Aorta (tissue), 5 donors: ENCODE measurements around the gene HS6ST3. TPM values are rescaled to one million over a fixed set of nuclear protein-coding genes. Genes with fewer than 3 reads are reported as not detected.

Source experiments
- ATAC-seq: fragments of 200-7000 bp; cut with Tn5 transposase; one replicate; pipeline ENCODE4 v1.9.1; 2022; ENCODE audit warnings: moderate library complexity; ENCODE audit not compliant: low FRiP score
- DNase-seq, 2 donors: peaks; one replicate each; pipeline ENCODE4 v3.0.0-alpha.2; 2020
- H3K27ac ChIP-seq, 2 donors: one replicate each; pipeline ENCODE4 v1.5.1; 2013; ENCODE audit warnings: low read length in 2 of 2, mild to moderate bottlenecking in 2 of 2, moderate library complexity in 2 of 2, control low read depth in 1 of 2, inconsistent platforms in 1 of 2, low read depth in 1 of 2
- H3K27me3 ChIP-seq, 2 donors: one replicate each; pipeline ENCODE4 v1.6.1; 2013; ENCODE audit warnings: control low read depth in 1 of 2, low read length in 1 of 2, mild to moderate bottlenecking in 1 of 2, moderate library complexity in 1 of 2; ENCODE audit not compliant: insufficient read depth in 2 of 2, control insufficient read depth in 1 of 2
- H3K36me3 ChIP-seq, 2 donors: one replicate each; pipeline ENCODE4 v1.6.1; 2013; ENCODE audit warnings: control low read depth in 1 of 2, low read length in 1 of 2, mild to moderate bottlenecking in 1 of 2; ENCODE audit not compliant: insufficient read depth in 2 of 2, control insufficient read depth in 1 of 2
- H3K4me1 ChIP-seq, 2 donors: one replicate each; pipeline ENCODE4 v1.6.1; 2013; ENCODE audit warnings: low read length in 2 of 2, control low read depth in 1 of 2, mild to moderate bottlenecking in 1 of 2, moderate library complexity in 1 of 2; ENCODE audit not compliant: insufficient read depth in 2 of 2, control insufficient read depth in 1 of 2
- H3K4me3 ChIP-seq, 2 donors: one replicate each; pipeline ENCODE4 v1.5.1; 2013; ENCODE audit warnings: low read length in 2 of 2, control low read depth in 1 of 2, mild to moderate bottlenecking in 1 of 2
- H3K9me3 ChIP-seq: one replicate; pipeline ENCODE4 v1.6.1; 2013; ENCODE audit warnings: mild to moderate bottlenecking, low read length; ENCODE audit not compliant: control insufficient read depth
- WGBS, 2 donors: extraction: QIAGEN DNeasy Blood & Tissue Kit; methylation state at CpG; one replicate each; pipeline ENCODE4 v1.1.7; 2013; 5-methylcytosine and 5-hydroxymethylcytosine counted together
- intact Hi-C, 2 donors: fragments of 100-400 bp; cut with DNase I; formaldehyde crosslinking; loops; one replicate each; pipeline versions ENCODE4 v1.14.2 to v1.15.0; 2022
- polyA plus RNA-seq, 2 donors: library from polyadenylated mRNA; stranded (reverse); fragments of 200-250 nt; gene quantifications; one replicate each; pipeline ENCODE4 v1.2.3, GENCODE V29; 2013
- total RNA-seq, 2 donors: library from RNA; stranded (reverse); fragmentation: NEBNext Ultra II Directional; extraction: Animal tissue kit (Norgen Biotek cat#: 25700); gene quantifications; one replicate each; pipeline ENCODE4 v1.2.1, GENCODE V29; 2021
- donor health status: healthy with polysubstance abuse.
- donor health status: Bipolar disorder and iron deficiency.
- donor health status: DM: no; HTN: no; CAD: no.
- donor health status: DM: no; HTN: no; CAD: no.
- donor health status: DM: yes; HTN: yes; CAD: no.

The HS6ST3 gene
- total and polyA plus RNA-seq, 4 donors = under 0.01 to 4.9 (median 0.34) TPM

DNA sequence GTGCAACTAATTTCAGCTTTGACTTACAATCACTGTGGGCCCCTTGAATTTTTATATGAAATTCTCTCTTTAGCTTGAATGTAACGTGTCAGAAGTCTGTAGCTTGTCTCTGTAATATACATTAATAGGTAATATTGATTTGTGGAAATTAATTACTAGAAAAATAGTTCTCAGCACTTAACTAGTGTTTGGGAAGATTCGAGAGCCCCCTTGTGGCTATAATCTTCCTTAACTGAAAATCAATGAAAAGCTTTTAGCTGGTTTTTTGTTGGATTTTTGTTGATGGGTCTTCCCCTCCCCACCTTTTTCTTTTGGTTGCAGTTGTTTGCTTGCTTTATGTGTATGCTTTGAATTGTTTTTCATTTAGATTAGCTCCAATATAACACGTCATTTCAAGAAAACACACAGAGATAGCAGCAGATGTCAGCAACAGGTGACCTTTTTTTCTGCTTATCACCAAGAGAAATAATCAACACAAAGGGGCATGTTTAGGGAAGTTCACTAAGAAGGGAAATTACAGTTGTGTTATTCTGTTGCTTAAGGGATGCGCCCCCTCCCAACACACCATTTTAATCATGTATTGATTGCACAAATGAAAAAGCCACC lies 727.5 kb downstream of the HS6ST3 start:
- 22 to 32% methylated on average over 4 of the region's 4 CpGs for WGBS, 2 donors
- no peak for ATAC-seq

DNA sequence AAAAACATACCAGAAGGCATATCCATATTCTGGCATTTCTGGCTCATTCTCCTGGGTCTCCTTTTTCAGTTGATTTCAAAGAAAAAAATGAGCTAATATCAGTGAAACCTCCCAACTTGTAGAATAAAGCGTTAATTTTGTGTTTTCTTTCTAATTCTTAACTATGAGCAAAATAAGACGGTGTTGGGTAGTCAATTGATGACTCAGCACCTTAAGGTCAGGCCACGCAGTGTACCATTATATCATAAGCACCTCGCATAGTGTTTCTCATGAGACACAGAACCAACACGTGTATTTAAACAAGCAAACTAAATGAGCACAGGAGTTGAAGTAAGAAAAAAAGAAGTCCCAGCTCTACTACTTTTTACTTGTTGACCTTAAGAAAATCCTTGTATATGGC lies 729.5 kb downstream of the HS6ST3 start:
- Histone ChIP-seq H3K27me3 (no peaks in the 10 kb centered on the region), H3K4me1 (peaks cover 14% of the 10 kb centered on the region in 2 donors), H3K36me3 (no peaks in the 10 kb centered on the region), H3K4me3 (no peak overlapping the region), H3K9me3 (no peaks in the 10 kb centered on the region), H3K27ac (no peak overlapping the region)
- intact Hi-C loops = loop anchor here (5.0 kb wide), 2 partner anchors 37 to 797 kb away; no protein-coding TSS in a partner anchor
- 85 to 95% methylated on average over 5 of the region's 5 CpGs for WGBS, 2 donors
- ATAC-seq = no peak
- DNase-seq = no peak

More for the DNA sequence above, 727.5 kb downstream of the HS6ST3 start:
- H3K27ac ChIP-seq = no peak overlapping the region
- no peaks in the 10 kb centered on the region for H3K36me3 ChIP-seq
- DNase-seq = no peak
- peaks cover 17 to 19% of the 10 kb centered on the region in 2 donors for H3K4me1 ChIP-seq
- H3K9me3 ChIP-seq = no peaks in the 10 kb centered on the region
- H3K27me3 ChIP-seq = no peaks in the 10 kb centered on the region
- no peak overlapping the region for H3K4me3 ChIP-seq
- intact Hi-C loops = loop anchor here (5.0 kb wide), 2 partner anchors 35 to 795 kb away; no protein-coding TSS in a partner anchor

DNA sequence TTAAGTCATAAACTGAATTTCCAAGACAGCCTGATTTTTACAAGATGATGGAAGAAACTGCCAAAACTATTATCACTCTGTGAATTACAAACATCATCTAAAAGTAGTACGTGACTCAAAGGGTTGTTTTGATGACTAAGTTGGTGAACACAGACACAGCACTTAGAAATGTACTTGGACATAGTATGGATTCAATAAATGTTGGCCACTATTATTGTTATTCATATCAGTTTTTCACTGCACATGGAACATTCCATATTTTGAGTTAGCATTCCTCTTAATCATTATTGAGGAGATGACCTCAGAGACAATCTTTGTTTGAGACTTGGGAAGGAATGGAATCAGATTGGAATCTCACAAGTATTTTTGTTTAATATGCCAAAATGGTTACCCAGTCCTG lies 731.5 kb downstream of the HS6ST3 start:
- no peaks in the 10 kb centered on the region for H3K27me3 ChIP-seq
- no peak for ATAC-seq
- H3K4me3 ChIP-seq = no peak overlapping the region
- H3K9me3 ChIP-seq = no peaks in the 10 kb centered on the region
- intact Hi-C loops = no loop called here
- H3K4me1 ChIP-seq = peaks cover 5 to 6% of the 10 kb centered on the region in 2 donors
- DNase-seq = no peak
- no peak overlapping the region for H3K27ac ChIP-seq
- WGBS, 2 donors = 10% methylated on average over 1 of the region's 1 CpG
- H3K36me3 ChIP-seq = no peaks in the 10 kb centered on the region

DNA sequence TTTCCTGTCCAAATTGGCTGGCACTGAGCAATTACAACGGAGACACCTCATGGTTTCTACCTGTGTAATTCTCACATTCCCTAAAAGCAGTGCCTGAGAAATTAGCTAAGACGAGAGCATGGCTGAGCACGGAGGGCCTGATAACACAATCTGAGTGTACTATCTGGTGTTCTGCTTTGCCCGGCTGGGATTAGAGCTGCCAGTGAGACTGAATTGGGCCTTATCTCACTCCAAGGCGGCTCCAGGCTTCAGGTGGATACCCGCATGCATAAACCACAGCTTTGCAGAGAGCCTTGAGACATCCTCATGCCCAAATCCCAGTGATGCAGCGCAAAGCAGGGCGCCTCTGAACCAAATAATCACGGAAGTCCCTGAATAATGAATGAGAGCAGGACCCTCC lies 732.1 kb downstream of the HS6ST3 start:
- DNase-seq = no peak
- intact Hi-C loops = no loop called here
- 70 to 72% methylated on average over 9 of the region's 9 CpGs for WGBS, 2 donors
- H3K4me1 ChIP-seq = peaks cover 5 to 6% of the 10 kb centered on the region in 2 donors
- H3K27ac ChIP-seq = no peak overlapping the region
- no peaks in the 10 kb centered on the region for H3K27me3 ChIP-seq
- H3K9me3 ChIP-seq = no peaks in the 10 kb centered on the region
- ATAC-seq = no peak
- no peak overlapping the region for H3K4me3 ChIP-seq
- H3K36me3 ChIP-seq = no peaks in the 10 kb centered on the region

DNA sequence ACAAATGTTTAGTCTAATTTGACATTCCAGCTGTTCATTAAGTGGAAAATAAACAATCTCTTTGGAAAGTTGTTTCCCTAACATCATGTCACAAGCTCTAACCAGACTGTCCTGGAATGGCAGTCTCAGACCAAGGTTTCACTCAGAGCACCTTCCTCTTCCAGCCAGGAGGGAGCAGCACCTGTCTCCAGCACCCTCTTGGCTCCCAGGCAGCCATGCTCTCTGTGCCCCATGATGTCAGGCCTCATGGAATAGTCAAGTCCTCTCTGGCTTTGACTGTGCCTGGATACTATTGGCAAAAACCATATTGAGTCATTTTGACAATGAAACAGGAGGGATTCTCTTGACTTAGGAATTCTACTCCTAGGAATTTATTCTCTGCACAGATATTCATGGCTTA lies 733.0 kb downstream of the HS6ST3 start:
- DNase-seq = no peak
- Histone ChIP-seq H3K4me3 (no peak overlapping the region), H3K36me3 (no peaks in the 10 kb centered on the region), H3K9me3 (no peaks in the 10 kb centered on the region), H3K27ac (no peak overlapping the region), H3K27me3 (no peaks in the 10 kb centered on the region), H3K4me1 (peaks cover 5 to 6% of the 10 kb centered on the region in 2 donors)
- intact Hi-C loops = no loop called here
- no peak for ATAC-seq

DNA sequence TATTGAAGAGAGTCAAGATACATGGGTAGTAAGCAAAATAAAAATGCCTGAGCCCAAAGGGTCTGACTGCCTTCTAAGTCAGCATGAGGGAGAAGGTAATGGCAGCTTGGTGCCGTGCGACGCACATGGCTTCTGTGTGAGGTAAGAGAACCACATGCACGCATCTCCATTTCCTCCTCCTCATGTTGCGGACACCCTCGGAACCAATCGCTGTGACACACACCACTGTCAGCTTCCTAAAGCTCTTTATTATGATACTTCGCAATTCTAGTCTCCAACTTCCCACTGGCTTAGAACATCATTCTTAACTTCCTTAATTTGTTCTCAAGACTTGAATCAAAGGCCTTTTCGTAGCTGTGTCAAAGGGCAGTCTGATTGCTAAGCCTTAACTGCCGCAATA lies 734.2 kb downstream of the HS6ST3 start:
- Histone ChIP-seq H3K36me3 (no peaks in the 10 kb centered on the region), H3K27me3 (no peaks in the 10 kb centered on the region), H3K27ac (no peak overlapping the region), H3K4me1 (peaks cover 5 to 6% of the 10 kb centered on the region in 2 donors), H3K9me3 (no peaks in the 10 kb centered on the region), H3K4me3 (no peak overlapping the region)
- intact Hi-C loops = no loop called here
- DNase-seq = no peak
- WGBS, 2 donors = 91 to 94% methylated on average over 10 of the region's 10 CpGs
- no peak for ATAC-seq

DNA sequence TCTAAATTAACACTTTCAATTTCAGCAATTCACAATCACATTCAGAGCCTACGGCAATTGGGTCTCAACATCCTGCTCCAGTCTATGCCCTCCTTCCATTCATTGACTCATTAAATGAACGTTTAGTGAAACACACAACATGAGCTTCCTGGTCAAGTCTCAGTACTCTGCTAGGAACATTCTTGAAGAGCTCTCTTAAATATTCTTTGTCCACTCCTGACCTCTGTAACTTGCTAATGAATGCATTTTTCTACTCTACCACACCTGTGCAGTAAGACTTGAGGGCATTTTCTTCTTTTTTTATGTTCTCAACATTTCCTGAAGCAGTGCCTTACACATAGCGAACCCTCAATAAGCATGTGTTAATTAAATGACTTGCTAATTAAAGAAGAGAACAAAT lies 735.7 kb downstream of the HS6ST3 start:
- Histone ChIP-seq H3K36me3 (no peaks in the 10 kb centered on the region), H3K27me3 (no peaks in the 10 kb centered on the region), H3K4me1 (peaks cover 3 to 4% of the 10 kb centered on the region in 2 donors), H3K4me3 (no peak overlapping the region), H3K27ac (no peak overlapping the region), H3K9me3 (no peaks in the 10 kb centered on the region)
- 84% methylated on average over 3 of the region's 3 CpGs for WGBS, 2 donors
- no peak for DNase-seq
- intact Hi-C loops = no loop called here
- no peak for ATAC-seq

DNA sequence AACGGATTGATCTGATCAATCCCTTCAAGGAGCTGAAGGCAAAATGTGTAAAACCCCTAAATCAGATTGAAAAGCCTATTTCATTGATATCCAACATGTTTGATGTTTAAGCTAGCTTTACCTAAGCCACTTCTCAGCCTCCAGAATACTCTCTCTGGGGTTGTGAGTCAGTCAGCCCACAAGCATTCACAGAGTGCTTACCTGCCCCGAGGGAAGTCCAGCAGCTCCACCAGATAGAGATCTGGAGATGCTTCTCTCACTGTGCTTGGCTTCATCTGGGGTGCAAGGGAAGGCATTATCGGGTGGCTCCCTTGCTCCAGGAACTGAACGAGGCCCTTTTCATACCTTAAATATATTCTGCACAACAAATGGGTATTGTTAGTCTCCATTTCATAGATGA lies 744.7 kb downstream of the HS6ST3 start:
- DNase-seq (no peak), ATAC-seq (no peak)
- H3K4me3 ChIP-seq = no peak overlapping the region
- H3K4me1 ChIP-seq = no peaks in the 10 kb centered on the region
- H3K9me3 ChIP-seq = peaks cover 2% of the 10 kb centered on the region
- 86 to 88% methylated on average over 4 of the region's 4 CpGs for WGBS, 2 donors
- H3K36me3 ChIP-seq = no peaks in the 10 kb centered on the region
- H3K27ac ChIP-seq = no peak overlapping the region
- intact Hi-C loops = no loop called here
- H3K27me3 ChIP-seq = no peaks in the 10 kb centered on the region

DNA sequence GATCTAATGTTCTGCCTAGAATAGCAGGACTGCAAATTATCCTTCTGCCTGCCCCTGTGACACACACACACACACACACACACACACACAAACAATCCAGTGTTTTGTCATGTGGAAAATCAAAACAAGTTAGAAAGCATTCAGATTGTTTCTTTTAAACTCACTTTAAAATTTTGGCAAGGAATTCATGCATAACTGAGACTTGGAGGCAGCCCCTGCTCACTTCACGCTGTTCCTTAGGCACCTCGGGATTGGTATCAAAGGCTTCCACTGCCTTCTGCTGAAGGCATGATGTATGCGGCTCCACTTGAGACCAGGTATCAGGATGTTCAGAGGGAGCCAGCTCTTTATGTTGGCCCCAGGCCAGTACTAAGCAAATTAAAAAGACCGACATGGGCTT lies 745.6 kb downstream of the HS6ST3 start:
- no peak for DNase-seq
- Histone ChIP-seq H3K27ac (no peak overlapping the region), H3K4me1 (no peaks in the 10 kb centered on the region), H3K4me3 (no peak overlapping the region), H3K9me3 (peaks cover 2% of the 10 kb centered on the region), H3K36me3 (no peaks in the 10 kb centered on the region), H3K27me3 (no peaks in the 10 kb centered on the region)
- no peak for ATAC-seq
- 9 to 16% methylated on average over 4 of the region's 4 CpGs for WGBS, 2 donors
- intact Hi-C loops = no loop called here
